ENCODE measurements around the gene USP26.

DNA sequence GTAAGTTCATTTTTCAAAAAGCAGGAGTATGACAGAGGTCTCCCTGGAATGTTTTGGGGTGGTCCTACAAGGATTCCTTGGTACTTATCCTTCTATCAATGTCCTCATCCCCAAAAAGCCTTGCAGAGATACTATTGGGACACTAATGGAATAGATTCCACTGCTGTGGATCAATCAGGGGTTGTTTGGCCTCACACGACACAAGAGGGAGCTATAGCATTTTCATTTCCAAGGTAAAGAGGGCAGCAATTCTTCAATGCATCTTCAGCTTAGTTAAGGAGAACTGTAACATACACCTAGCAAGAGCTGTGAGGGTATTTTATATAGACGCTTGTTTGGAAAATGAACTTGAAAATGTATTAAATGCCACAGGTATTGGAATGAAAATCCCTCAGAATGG is 50.9 kb downstream of the USP26 start:
- TF ChIP-seq CTCF (IDR thresholded peaks at IDR 0.05; ENCODE audit: low read length) (no peak), EZH2 (optimal IDR thresholded peaks at IDR 0.05; ENCODE audit: low read depth, low read length) (no peak)

Measured in MM.1S (cell line).